Measurements from ENCODE around the gene EYS. TPM values are rescaled to one million over a fixed set of nuclear protein-coding genes. Genes with fewer than 3 reads are reported as not detected.

The EYS gene
- total and polyA plus RNA-seq, 9 of the 15 experiments (the other 6 are each of a cell fraction or from before 2014, with no cell fraction given), result 0.03 to 0.36 (median 0.10) TPM; not detected in 2

- no peaks in the 10 kb centered on the region for H3K4me1 ChIP-seq (replicated peaks in 1 of 2; ENCODE audit: control insufficient read depth in 2 of 2, insufficient read depth in 2 of 2, low read length in 2 of 2)
- H3K27ac ChIP-seq (ENCODE audit: extremely low read depth, low read depth, low read length), result no peak overlapping the region
- no peak overlapping the region for H3K4me2 ChIP-seq (ENCODE audit: insufficient read depth, low read length)
- no peaks in the 10 kb centered on the region for H3K79me2 ChIP-seq (ENCODE audit: control insufficient read depth, insufficient read depth, low read length)
- ATAC-seq (no peak), DNase-seq (ENCODE audit: extremely low read depth in 1 of 4, low spot score in 3 of 4) (no peak), FAIRE-seq (no peak)
- POLR2A ChIA-PET, result interaction anchor here (0.6 kb wide), 1 partner anchor 105 kb away, joined by 3 read pairs; no protein-coding TSS in a partner anchor
- in situ Hi-C loops (cut with MboI) (no loop called here), intact Hi-C loops (cut with micrococcal nuclease) (no loop called here)
- no peak overlapping the region for H3K4me3 ChIP-seq
- no peak overlapping the region for H2AFZ ChIP-seq (ENCODE audit: low read depth, low read length)
- H3K9me3 ChIP-seq (replicated peaks; ENCODE audit: control insufficient read depth, insufficient read depth, low read depth, low read length), result no peaks in the 10 kb centered on the region
- no peaks in the 10 kb centered on the region for H3K36me3 ChIP-seq (ENCODE audit: control insufficient read depth, insufficient read depth, low read length)
- no peaks in the 10 kb centered on the region for H4K20me1 ChIP-seq (replicated peaks; ENCODE audit: control insufficient read depth, insufficient read depth, low read length)
- no TSS peak for BruUV-seq (replicated peaks)
- CTCF ChIA-PET (ENCODE audit: low intra/inter-chr PET ratio), result no interaction called here
- no peaks in the 10 kb centered on the region for H3K9me1 ChIP-seq (ENCODE audit: control insufficient read depth, insufficient read depth, low read length)
- no peaks in the 10 kb centered on the region for H3K27me3 ChIP-seq (ENCODE audit: control insufficient read depth in 2 of 2, insufficient read depth in 2 of 2, low read length in 2 of 2)
- TF ChIP-seq HDGF (IDR thresholded peaks at IDR 0.05), result no peak
- WGBS (ENCODE audit: insufficient coverage, low coverage, missing lambda C conversion rate), result 7% methylated on average over 3 of the region's 3 CpGs
- no peak overlapping the region for H3K9ac ChIP-seq (ENCODE audit: insufficient read depth in 1 of 2, low read depth in 2 of 2, low read length in 2 of 2)
These were observed 238.7 kb downstream of the EYS start for GRCh38 chr6:65468307-65468706.

- Histone ChIP-seq H3K36me3 (ENCODE audit: control insufficient read depth, insufficient read depth, low read length) (no peaks in the 10 kb centered on the region), H3K4me3 (no peak overlapping the region), H3K9me1 (ENCODE audit: control insufficient read depth, insufficient read depth, low read length) (no peaks in the 10 kb centered on the region), H3K4me1 (replicated peaks in 1 of 2; ENCODE audit: control insufficient read depth in 2 of 2, insufficient read depth in 2 of 2, low read length in 2 of 2) (no peaks in the 10 kb centered on the region), H3K9me3 (replicated peaks; ENCODE audit: control insufficient read depth, insufficient read depth, low read depth, low read length) (peaks cover 3% of the 10 kb centered on the region; the same call in 1 of the 2 replicates), H3K4me2 (ENCODE audit: insufficient read depth, low read length) (no peak overlapping the region), H2AFZ (ENCODE audit: low read depth, low read length) (0 out of 2 replicates have a peak overlapping the region, but pooled peaks have one; percentile 12), H3K27me3 (ENCODE audit: control insufficient read depth in 2 of 2, insufficient read depth in 2 of 2, low read length in 2 of 2) (no peaks in the 10 kb centered on the region), H3K9ac (ENCODE audit: insufficient read depth in 1 of 2, low read depth in 2 of 2, low read length in 2 of 2) (no peak overlapping the region; a peak in 1 of 4 replicates), H4K20me1 (replicated peaks; ENCODE audit: control insufficient read depth, insufficient read depth, low read length) (no peaks in the 10 kb centered on the region), H3K79me2 (ENCODE audit: control insufficient read depth, insufficient read depth, low read length) (no peaks in the 10 kb centered on the region), H3K27ac (ENCODE audit: extremely low read depth, low read depth, low read length) (peak overlapping the region; percentile 68)
- peak in 3 of 4 experiments; percentile 6 to 37 (median 19) for DNase-seq (ENCODE audit: extremely low read depth in 1 of 4, low spot score in 3 of 4)
- peak; percentile 74 for FAIRE-seq
- intact Hi-C loops (cut with micrococcal nuclease) (no loop called here), in situ Hi-C loops (cut with MboI) (no loop called here)
- no TSS peak for BruUV-seq (replicated peaks)
- POLR2A ChIA-PET, result interaction anchor here (0.6 kb wide), 1 partner anchor 13 kb away, joined by 4 read pairs; no protein-coding TSS in a partner anchor
- CTCF ChIA-PET (ENCODE audit: low intra/inter-chr PET ratio), result no interaction called here
- ATAC-seq, result peak; percentile 83
- WGBS (ENCODE audit: insufficient coverage, low coverage, missing lambda C conversion rate), result 0% methylated on average over 3 of the region's 3 CpGs
- TF ChIP-seq KDM5B (IDR thresholded peaks at IDR 0.05; ENCODE audit: insufficient replicate concordance, low read depth, low read length) (no peak), PTRF (tag; IDR thresholded peaks at IDR 0.05) (no peak), CUX1 (CRISPR knock-in tag; IDR thresholded peaks at IDR 0.05) (no peak), HMG20A (CRISPR knock-in tag; conservative IDR thresholded peaks at IDR 0.05) (no peak), MAFK (IDR thresholded peaks at IDR 0.05; ENCODE audit: low read length) (no peak), CREB3L1 (IDR thresholded peaks at IDR 0.05; ENCODE audit: borderline replicate concordance, low read depth) (no peak), RNF2 (IDR thresholded peaks at IDR 0.05) (no peak), ETV5 (CRISPR knock-in tag; IDR thresholded peaks at IDR 0.05; ENCODE audit: low read depth) (peak; percentile 36; the same call in 1 of the 2 replicates), TFAM (CRISPR knock-in tag; conservative IDR thresholded peaks at IDR 0.05) (no peak)
These were observed 245.9 kb downstream of the EYS start for GRCh38 chr6:65461121-65461520.
